Cardiac fibroblast (primary cell): ENCODE measurements around the gene ENOX1.
"Not testable (repeated sequence)": the region's sequence is repeated elsewhere in the genome, so short reads cannot be mapped to it uniquely, and the experiment has no call there.

Experiments
- DNase-seq, 2 donors: peaks; one replicate each; pipeline versions ENCODE4 v3.0.0 to v3.0.0-alpha.2; 2010; ENCODE audit warnings: low read depth in 2 of 2
- H3K4me3 ChIP-seq, 2 donors: replicated peaks in 1 of 2; 1 replicate in 1 of 2; 2 replicates in 1 of 2; pipeline ENCODE4 v1.5.1; 2011; ENCODE audit warnings: low read depth in 2 of 2, low read length in 2 of 2, mild to moderate bottlenecking in 2 of 2, moderate library complexity in 1 of 2
- CTCF ChIP-seq: IDR thresholded peaks from one replicate; pipeline ENCODE4 v1.5.1; 2011; ENCODE audit warnings: low read depth, mild to moderate bottlenecking, low read length, inconsistent platforms

The ENOX1 gene

GRCh38 chr13:43786766-43787517 is at the start of gene ENOX1:
Gene ENOX1, minus strand, starts transcription at chr13:43786972.
- peak; percentile 33 for TF ChIP-seq CTCF
- H3K4me3 ChIP-seq, result peak within 1 kb of the TSS; percentile 67 to 70
- peak; percentile 81 to 86 for DNase-seq

- no peak for TF ChIP-seq CTCF
- peak; percentile 61 for DNase-seq
- H3K4me3 ChIP-seq, result no peak overlapping the region
These were observed 48.9 kb upstream of the ENOX1 start for GRCh38 chr13:43835701-43836100.

GRCh38 chr13:43831088-43831487 is 44.3 kb upstream of the ENOX1 start:
- peak; percentile 68 to 86 for DNase-seq
- no peak for TF ChIP-seq CTCF
- H3K4me3 ChIP-seq, result no peak overlapping the region

DNA sequence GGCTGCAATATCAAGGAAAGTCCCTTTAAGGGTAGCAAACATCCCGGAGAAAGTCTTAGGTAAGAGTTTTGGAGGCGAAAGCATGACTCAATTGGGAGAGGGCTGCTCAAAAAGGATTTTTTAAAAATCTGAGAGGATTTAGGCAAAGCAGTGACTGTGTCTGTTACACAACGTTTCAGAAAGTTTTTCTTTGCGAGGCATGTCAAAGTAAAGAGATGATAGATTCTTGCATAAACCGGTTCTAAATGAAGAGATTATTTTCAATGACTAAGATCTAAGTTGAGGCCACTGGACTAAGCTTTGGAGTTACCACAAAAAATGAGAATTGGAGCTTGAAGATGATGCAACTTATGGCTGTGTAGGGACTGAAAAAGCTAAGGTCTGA is 43.7 kb upstream of the ENOX1 start:
- TF ChIP-seq CTCF, result no peak
- DNase-seq, result peak; percentile 89 to 96

DNA sequence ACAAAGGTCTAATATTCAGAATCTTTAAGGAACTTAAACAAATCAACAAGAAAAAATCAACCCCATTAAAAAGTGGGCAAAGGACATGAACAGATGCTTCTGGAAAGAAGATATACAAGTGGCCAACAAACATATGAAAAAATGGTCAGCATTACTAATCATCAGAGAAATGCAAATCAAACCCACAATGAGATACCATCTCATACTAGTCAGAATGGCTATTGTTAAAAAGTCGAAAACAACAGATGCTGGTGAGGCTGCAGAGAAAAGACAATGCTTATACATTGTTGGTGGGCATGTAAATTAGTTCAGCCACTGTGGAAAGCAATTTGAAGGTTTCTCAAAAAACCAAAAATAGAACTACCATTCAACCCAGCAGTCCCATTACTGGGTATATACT is 37.9 kb upstream of the ENOX1 start:
- peak in 1 of 2 donors; percentile 87 for DNase-seq
- H3K4me3 ChIP-seq, result not testable (repeated sequence)

More for the DNA sequence above, 43.7 kb upstream of the ENOX1 start:
- no peak overlapping the region for H3K4me3 ChIP-seq

GRCh38 chr13:43822969-43823368 is 36.2 kb upstream of the ENOX1 start:
- TF ChIP-seq CTCF, result no peak
- peak; percentile 18 to 27 for DNase-seq
- no peak overlapping the region for H3K4me3 ChIP-seq

DNA sequence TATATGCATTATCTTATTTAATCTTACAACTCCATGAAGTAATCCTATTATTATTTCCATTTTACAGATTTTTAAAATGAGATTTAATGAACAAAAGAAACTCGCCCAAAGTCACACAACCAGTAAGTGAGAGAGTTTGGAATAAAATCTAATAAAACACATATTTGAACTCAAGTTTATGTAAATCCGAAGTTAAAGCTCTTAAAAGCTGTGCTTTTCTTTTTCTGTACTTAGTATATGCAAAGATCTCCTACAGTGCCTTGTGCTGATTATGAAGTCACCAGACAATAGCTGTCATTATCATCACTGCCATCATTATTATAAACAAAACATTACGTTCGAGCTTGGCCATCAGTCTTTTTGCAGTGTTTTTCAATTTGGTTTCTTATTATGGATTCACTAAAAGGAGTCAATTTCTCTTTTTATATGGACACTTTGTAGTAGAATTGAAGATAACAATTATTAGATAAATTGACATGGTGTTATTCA is 29.7 kb upstream of the ENOX1 start:
- no peak overlapping the region for H3K4me3 ChIP-seq
- no peak for DNase-seq
- no peak for TF ChIP-seq CTCF
